T-helper 17 cell (primary cell): Measurements from ENCODE around the gene PAIP2. TPM values are rescaled to one million over a fixed set of nuclear protein-coding genes. Genes with fewer than 3 reads are reported as not detected.
A peak's percentile ranks its signal among the peaks of the same experiment; 100 is the strongest.
"Not testable (repeated sequence)": the region's sequence is repeated elsewhere in the genome, so short reads cannot be mapped to it uniquely, and the experiment has no call there.

Experiments
- ATAC-seq: fragments of 150-1000 bp; cut with Tn5 transposase; 2 replicates; pipeline ENCODE4 v1.10.0; 2021; ENCODE audit warnings: mild to moderate bottlenecking, moderate library complexity
- DNase-seq, 3 donors: peaks; one replicate each; pipeline versions ENCODE4 v3.0.0 to v3.0.0-alpha.2; 2020 to 2021
- H3K9me3 ChIP-seq: one replicate; pipeline ENCODE4 v1.7.0; 2013; ENCODE audit warnings: low read length, mild to moderate bottlenecking; ENCODE audit not compliant: control insufficient read depth, poor library complexity, severe bottlenecking
- H3K27ac Mint-ChIP-seq: one replicate; pipeline ENCODE4 v1.8.0; 2022; ENCODE audit warnings: mild to moderate bottlenecking, moderate library complexity, mixed read lengths
- H3K27me3 Mint-ChIP-seq: one replicate; pipeline ENCODE4 v1.8.0; 2022; ENCODE audit warnings: mixed read lengths
- H3K36me3 Mint-ChIP-seq: one replicate; pipeline ENCODE4 v1.8.0; 2022; ENCODE audit warnings: low read depth, mixed read lengths
- H3K4me1 Mint-ChIP-seq: one replicate; pipeline ENCODE4 v1.8.0; 2022; ENCODE audit warnings: mild to moderate bottlenecking, mixed read lengths
- H3K4me3 Mint-ChIP-seq: one replicate; pipeline ENCODE4 v1.8.0; 2022; ENCODE audit warnings: mild to moderate bottlenecking, moderate library complexity, mixed read lengths
- total RNA-seq, 4 donors: library from RNA in 2 of 4; stranded (reverse) in 2 of 4; gene quantifications; one replicate each; pipeline ENCODE4 v1.2.3 and lab custom pipeline; 2022 to 2026

The PAIP2 gene
- total RNA-seq, 2 donors from 2014 or later = 106 to 123 TPM

DNA sequence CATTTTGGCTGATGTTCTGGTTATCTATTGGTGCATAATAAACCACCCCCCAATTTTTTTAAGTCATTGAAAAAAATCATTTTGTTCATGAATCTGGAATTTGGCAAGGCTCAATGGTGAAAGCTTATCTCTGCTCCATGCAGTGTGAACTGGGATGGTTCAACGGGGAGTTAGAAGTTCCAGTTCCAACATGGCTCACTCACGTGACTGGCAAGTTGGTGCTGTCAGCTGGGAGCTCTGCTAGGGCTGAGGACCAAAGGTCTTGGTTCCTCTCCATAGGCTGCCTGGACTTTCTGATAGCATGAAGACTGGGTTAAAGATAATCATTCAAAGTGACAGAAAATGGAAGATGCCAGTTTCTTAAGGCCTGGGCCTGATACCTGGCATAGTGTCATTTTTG lies 65.3 kb downstream of the PAIP2 start:
- no peak overlapping the region for H3K27ac Mint-ChIP-seq
- DNase-seq = no peak
- H3K4me3 Mint-ChIP-seq = no peak overlapping the region

GRCh38 chr5:139407517-139407916 lies 65.9 kb downstream of the PAIP2 start:
- no peaks in the 10 kb centered on the region for H3K27me3 Mint-ChIP-seq
- DNase-seq (no peak), ATAC-seq (no peak)
- H3K9me3 ChIP-seq = no peaks in the 10 kb centered on the region
- no peak overlapping the region for H3K4me3 Mint-ChIP-seq
- no peak overlapping the region for H3K27ac Mint-ChIP-seq
- H3K36me3 Mint-ChIP-seq = no peaks in the 10 kb centered on the region
- H3K4me1 Mint-ChIP-seq = peaks cover 22% of the 10 kb centered on the region

More for the DNA sequence above, 65.3 kb downstream of the PAIP2 start:
- ATAC-seq = no peak
- Mint-ChIP-seq H3K4me1 (peaks cover 25% of the 10 kb centered on the region), H3K36me3 (no peaks in the 10 kb centered on the region), H3K27me3 (no peaks in the 10 kb centered on the region)
- no peaks in the 10 kb centered on the region for H3K9me3 ChIP-seq

- no peak overlapping the region for H3K4me3 Mint-ChIP-seq
- no peak for ATAC-seq
- H3K4me1 Mint-ChIP-seq = peaks cover 16% of the 10 kb centered on the region
- H3K9me3 ChIP-seq = no peaks in the 10 kb centered on the region
- no peak for DNase-seq
- no peaks in the 10 kb centered on the region for H3K36me3 Mint-ChIP-seq
- H3K27me3 Mint-ChIP-seq = no peaks in the 10 kb centered on the region
- H3K27ac Mint-ChIP-seq = no peak overlapping the region
Observed at GRCh38 chr5:139408191-139408590, 66.5 kb downstream of the PAIP2 start.

- not testable (repeated sequence) for ATAC-seq, H3K4me3 Mint-ChIP-seq, DNase-seq, H3K36me3 Mint-ChIP-seq, H3K27me3 Mint-ChIP-seq, H3K9me3 ChIP-seq, H3K27ac Mint-ChIP-seq
- H3K4me1 Mint-ChIP-seq = peaks cover 15% of the 10 kb centered on the region
Observed at GRCh38 chr5:139409116-139409515, 67.5 kb downstream of the PAIP2 start.

- peaks cover 15% of the 10 kb centered on the region for H3K4me1 Mint-ChIP-seq
- no peaks in the 10 kb centered on the region for H3K9me3 ChIP-seq
- no peaks in the 10 kb centered on the region for H3K36me3 Mint-ChIP-seq
- no peak for DNase-seq
- no peak overlapping the region for H3K4me3 Mint-ChIP-seq
- H3K27me3 Mint-ChIP-seq = no peaks in the 10 kb centered on the region
- no peak for ATAC-seq
- H3K27ac Mint-ChIP-seq = no peak overlapping the region
Observed at GRCh38 chr5:139410121-139410992, 68.7 kb downstream of the PAIP2 start.

DNA sequence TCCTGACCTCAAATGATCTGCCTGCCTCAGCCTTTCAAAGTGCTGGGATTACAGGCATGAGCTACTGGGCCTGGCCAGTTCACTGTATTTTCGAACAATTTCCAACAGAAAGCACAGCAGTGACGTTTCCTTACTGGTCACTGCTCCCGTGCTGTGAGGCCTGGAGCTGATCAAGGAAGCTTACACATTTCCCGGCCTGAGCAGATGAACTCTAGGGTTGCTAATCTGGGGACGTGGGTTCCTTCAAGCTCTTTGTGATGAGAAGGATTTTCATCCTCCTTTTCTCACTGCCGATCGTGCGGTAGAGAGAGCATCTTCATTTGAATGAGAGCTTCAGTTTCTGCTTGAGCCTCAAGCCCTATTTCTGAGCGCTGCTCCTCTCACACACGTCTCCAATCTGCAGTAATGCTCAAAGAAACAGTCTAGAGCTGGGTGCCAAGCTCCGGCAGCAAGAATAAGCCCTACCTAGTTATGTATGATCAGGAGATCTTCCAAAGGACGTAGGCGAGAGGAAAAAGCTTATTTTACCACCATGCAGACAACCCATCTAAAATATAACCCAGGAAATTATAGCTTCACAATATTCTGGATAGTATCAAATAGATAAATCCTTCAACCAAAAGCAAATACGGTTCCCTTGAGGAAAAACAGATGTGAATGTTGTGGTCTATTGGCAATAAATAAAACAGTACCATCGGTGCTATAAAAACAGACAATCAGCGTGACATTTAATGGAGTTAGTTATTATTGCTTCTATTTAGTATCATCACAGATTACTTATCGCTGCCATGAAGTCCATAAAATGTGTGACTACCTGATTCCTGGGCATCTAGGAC lies 69.6 kb downstream of the PAIP2 start:
- DNase-seq (no peak), ATAC-seq (no peak)
- no peak overlapping the region for H3K27ac Mint-ChIP-seq
- no peak overlapping the region for H3K4me3 Mint-ChIP-seq
- peaks cover 18% of the 10 kb centered on the region for H3K4me1 Mint-ChIP-seq
- no peaks in the 10 kb centered on the region for H3K9me3 ChIP-seq
- no peaks in the 10 kb centered on the region for H3K27me3 Mint-ChIP-seq
- no peaks in the 10 kb centered on the region for H3K36me3 Mint-ChIP-seq

- H3K27me3 Mint-ChIP-seq = no peaks in the 10 kb centered on the region
- no peaks in the 10 kb centered on the region for H3K36me3 Mint-ChIP-seq
- no peaks in the 10 kb centered on the region for H3K9me3 ChIP-seq
- peaks cover 17% of the 10 kb centered on the region for H3K4me1 Mint-ChIP-seq
- no peak for ATAC-seq
- H3K4me3 Mint-ChIP-seq = no peak overlapping the region
- no peak overlapping the region for H3K27ac Mint-ChIP-seq
- no peak for DNase-seq
Observed at GRCh38 chr5:139413153-139413552, 71.5 kb downstream of the PAIP2 start.

DNA sequence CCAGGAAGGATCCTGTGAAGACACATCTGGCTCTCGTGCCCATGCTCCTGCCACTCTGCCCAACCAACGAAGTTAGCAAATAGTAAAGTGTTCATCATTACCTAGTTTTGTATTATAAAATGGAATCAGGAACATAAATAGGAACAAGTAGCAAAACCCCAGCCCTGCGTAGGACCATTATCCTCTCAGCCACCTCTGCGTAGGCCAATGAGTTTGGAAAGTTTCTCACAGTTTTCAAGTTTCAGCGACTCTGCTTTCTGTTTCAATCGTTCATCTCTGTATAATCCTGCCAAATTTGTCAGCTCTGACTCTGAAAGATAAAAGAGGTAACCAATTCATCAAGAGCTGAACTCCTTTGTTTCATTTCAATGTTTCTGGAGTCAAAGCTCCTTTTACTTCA lies 72.3 kb downstream of the PAIP2 start:
- DNase-seq (no peak), ATAC-seq (no peak)
- peaks cover 17% of the 10 kb centered on the region for H3K4me1 Mint-ChIP-seq
- H3K36me3 Mint-ChIP-seq = no peaks in the 10 kb centered on the region
- H3K9me3 ChIP-seq = no peaks in the 10 kb centered on the region
- no peaks in the 10 kb centered on the region for H3K27me3 Mint-ChIP-seq
- H3K27ac Mint-ChIP-seq = peak overlapping the region; percentile 61
- peak overlapping the region; percentile 76 for H3K4me3 Mint-ChIP-seq

GRCh38 chr5:139414581-139415130 lies 73.0 kb downstream of the PAIP2 start:
- peak; percentile 84 for ATAC-seq
- Mint-ChIP-seq H3K27ac (peak overlapping the region; percentile 61), H3K4me1 (peaks cover 17% of the 10 kb centered on the region), H3K27me3 (no peaks in the 10 kb centered on the region), H3K4me3 (peak overlapping the region; percentile 76), H3K36me3 (peaks cover 3% of the 10 kb centered on the region)
- no peak for DNase-seq
- no peaks in the 10 kb centered on the region for H3K9me3 ChIP-seq

GRCh38 chr5:139415221-139415861 lies 73.7 kb downstream of the PAIP2 start:
- no peaks in the 10 kb centered on the region for H3K27me3 Mint-ChIP-seq
- no peaks in the 10 kb centered on the region for H3K9me3 ChIP-seq
- H3K4me1 Mint-ChIP-seq = peaks cover 17% of the 10 kb centered on the region
- peak; percentile 14 for ATAC-seq
- H3K27ac Mint-ChIP-seq = peak overlapping the region; percentile 61
- H3K4me3 Mint-ChIP-seq = peak overlapping the region; percentile 76
- no peak for DNase-seq
- peaks cover 3% of the 10 kb centered on the region for H3K36me3 Mint-ChIP-seq

- peak overlapping the region; percentile 61 for H3K27ac Mint-ChIP-seq
- DNase-seq (no peak), ATAC-seq (no peak)
- no peaks in the 10 kb centered on the region for H3K9me3 ChIP-seq
- H3K36me3 Mint-ChIP-seq = peaks cover 3% of the 10 kb centered on the region
- no peak overlapping the region for H3K4me3 Mint-ChIP-seq
- peaks cover 17% of the 10 kb centered on the region for H3K4me1 Mint-ChIP-seq
- no peaks in the 10 kb centered on the region for H3K27me3 Mint-ChIP-seq
Observed at GRCh38 chr5:139415869-139416268, 74.2 kb downstream of the PAIP2 start.

- DNase-seq = no peak
- Mint-ChIP-seq H3K36me3 (peaks cover 3% of the 10 kb centered on the region), H3K27me3 (no peaks in the 10 kb centered on the region), H3K4me1 (peaks cover 17% of the 10 kb centered on the region), H3K27ac (no peak overlapping the region), H3K4me3 (no peak overlapping the region)
- H3K9me3 ChIP-seq = no peaks in the 10 kb centered on the region
- ATAC-seq = no peak
Observed at GRCh38 chr5:139416651-139417050, 75.0 kb downstream of the PAIP2 start.

GRCh38 chr5:139417214-139417613 lies 75.6 kb downstream of the PAIP2 start:
- Mint-ChIP-seq H3K36me3 (peaks cover 3% of the 10 kb centered on the region), H3K27me3 (no peaks in the 10 kb centered on the region), H3K4me3 (no peak overlapping the region), H3K4me1 (peaks cover 18% of the 10 kb centered on the region), H3K27ac (no peak overlapping the region)
- no peak for ATAC-seq
- H3K9me3 ChIP-seq = no peaks in the 10 kb centered on the region
- no peak for DNase-seq
